NCI-H1417 (cell line): Measurements from ENCODE around the gene LAMB1.
"Not testable (repeated sequence)": the region's sequence is repeated elsewhere in the genome, so short reads cannot be mapped to it uniquely, and the experiment has no call there.

Source experiments
- DNase-seq, 3 experiments: peaks; one replicate each; lab custom pipeline; 2025; lab: John Stamatoyannopoulos, UW

Gene LAMB1

DNA sequence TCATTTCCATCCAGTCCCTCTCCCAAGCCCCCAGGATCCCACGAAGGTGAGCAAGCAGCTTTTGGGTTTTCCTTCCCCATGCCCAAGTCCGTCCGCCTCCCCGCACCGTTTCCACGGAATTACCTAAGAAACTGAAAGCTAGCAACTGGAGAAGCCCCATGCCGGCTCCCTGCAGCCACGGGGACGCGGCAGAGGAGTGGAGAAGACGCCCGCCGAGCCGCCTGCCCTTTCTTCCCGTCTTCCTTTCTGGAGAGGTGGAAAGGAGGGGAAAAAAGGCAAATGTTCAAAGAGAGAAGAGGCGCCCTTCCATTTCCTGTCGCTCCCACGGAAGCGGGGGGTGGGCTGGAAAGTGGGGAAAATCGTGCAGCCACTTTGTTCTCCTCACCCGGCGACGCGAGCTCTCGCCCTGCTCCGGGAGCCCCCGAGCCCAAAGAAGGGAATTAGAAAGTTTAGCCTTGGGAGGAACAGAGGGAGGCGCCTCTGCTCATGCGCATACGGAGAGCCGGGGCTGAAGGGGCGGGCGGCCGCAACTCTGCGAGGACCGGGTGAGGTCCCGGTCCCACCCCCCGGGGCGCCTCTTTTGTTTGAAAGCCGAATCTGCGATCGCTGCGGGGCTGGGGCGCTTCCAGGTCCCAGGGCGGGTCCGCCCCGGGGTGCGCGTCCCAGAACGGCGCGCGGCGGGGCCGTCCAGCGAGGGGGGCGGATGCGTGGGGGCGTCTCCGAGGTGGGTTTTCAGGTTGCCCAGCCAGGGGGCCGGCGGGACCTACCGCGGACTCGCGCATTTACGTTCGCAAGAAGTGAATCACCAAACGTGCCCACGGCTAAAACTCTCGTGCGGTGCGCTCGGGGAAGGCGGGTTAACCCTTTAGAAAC lies at the start of gene LAMB1:
TSS of gene LAMB1 (minus strand) at position 436 of the 873 bp plus-strand sequence. CDS start at position 160, 276 bp downstream.
- peak; percentile 28 to 88 (median 88) for DNase-seq

DNA sequence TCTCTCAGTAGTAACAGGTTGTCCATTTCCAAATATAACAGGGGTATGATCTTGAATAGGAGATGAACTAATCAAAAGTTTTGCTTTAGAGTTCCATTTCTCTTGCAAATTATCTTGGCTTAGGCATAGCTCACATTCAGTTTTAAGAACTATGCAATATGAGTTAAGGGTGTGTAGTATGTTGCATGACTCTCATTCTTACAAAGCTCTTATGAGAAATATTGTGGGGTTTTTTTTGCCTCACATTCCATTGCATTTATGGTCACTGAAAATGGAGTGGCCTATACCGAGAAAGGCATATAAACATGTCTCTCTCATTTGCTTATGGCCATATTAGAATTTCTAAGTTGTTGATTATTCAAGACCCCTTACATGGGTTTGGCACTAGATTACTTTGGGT lies 48.5 kb upstream of the LAMB1 start:
- DNase-seq = no peak

DNA sequence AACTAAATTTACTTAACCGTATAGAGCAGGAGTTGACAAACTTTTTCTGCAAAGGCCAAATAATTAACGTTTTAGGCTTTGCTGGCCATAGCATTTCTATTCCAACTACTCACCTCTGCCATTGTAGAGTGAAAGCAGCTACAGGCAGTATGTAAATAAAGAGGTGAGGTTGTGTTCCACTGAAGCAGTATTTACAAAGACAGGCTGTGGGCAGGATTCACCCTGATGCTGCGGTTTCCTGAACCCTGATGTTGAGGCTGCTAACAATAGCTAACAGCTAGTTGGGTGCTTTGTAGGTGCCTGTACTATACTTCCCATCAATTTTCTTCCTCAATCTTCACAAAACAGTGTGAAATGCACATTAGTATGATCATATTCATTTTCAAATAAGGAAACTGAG lies 47.0 kb upstream of the LAMB1 start:
- DNase-seq = no peak

DNA sequence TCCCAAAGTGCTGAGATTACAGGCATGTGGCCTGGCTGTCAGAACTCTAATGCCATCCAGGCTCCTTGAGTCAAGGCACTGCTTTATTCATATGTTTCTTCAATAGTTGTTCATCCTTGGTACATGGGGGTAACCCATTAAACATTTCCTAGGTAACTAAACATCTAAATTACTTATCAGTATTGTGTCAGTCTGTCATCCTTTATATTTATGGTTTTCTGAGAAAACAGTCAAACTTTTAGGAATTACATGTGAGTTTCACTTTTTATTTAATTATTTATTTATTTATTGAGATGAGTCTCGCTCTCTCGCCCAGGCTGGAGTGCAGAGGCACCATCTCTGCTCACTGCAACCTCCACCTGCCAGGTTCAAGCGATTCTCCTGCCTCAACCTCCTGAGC lies 45.5 kb upstream of the LAMB1 start:
- no peak for DNase-seq

DNA sequence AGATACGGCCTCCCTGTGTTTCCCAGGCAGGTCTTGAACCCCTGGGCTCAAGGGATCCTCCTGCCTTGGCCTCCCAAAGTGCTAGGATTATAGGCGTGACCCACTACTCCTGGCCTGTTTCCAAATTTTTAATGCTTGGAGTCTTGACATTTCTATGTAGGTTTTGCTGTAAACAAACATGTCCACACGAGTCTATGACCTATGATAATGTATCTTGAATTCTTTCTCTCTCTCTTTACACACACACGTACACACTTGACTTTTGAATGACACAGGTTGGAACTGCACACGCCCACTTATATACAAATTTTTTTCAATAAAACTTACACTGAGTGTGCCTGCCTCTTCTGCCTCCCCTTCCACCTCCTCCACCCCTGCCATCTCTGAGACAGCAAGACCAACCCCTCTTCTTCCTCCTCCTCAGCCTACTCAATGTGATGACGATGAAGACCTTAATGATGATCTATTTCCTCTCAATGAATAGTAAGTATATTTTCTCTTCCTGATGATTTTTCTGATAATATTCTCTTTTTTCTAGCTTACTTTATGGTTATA lies 44.1 kb upstream of the LAMB1 start:
- DNase-seq = no peak

DNA sequence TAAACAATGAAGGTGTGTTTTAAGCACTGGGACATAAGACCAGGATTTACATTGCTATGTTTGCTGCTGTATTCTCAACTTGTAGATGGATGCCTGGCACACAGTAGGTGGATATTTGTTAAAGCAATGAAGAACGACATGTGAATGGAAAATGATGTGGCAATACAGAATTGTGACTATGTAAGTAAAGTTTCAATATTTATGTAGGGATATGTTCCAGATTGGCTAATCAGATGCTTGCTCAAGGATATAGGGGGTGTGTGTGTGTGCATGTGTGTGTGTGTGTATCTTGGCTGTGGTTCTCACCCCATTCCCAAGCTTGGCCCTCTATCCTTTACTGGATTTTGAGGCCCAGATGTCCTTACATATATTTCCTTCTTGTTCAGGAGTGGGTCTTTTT lies 42.7 kb upstream of the LAMB1 start:
- no peak for DNase-seq

DNA sequence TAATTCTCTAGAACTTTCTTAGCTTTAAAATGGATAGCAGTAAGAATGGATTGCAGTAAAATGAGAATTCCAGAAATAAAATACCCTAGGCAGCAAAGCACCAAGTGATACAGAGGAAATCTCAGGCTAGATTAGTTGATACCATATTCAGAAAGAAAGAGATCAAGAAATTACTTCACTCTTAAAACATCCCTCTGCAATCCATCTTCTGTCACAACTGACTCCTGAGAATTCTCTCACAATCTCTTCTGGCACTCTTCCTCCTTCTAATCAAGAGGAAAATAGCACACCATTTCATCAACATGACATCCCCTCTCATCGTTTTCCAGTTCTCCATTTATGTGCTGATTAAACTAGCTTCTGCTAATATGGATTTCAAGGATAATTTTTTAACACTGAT lies 42.2 kb upstream of the LAMB1 start:
- DNase-seq = no peak

DNA sequence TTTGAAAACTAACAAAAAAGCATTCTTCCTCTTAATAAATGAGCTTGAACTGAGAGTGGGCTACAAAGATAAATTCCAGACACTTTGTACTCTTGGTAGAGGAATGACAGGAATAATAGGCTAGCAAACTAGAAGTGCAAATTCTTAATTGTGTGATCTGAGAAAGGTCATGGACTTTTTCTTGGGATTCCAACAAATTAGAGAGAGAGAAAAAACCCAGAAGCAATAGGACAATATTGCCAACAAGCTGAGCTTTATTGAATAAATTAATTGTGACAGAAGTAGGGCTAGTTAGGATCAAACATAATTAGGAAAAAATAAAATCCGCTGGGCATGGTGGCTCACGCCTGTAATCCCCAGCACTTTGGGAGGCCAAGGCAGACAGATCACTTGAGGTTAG lies 41.4 kb upstream of the LAMB1 start:
- no peak for DNase-seq

DNA sequence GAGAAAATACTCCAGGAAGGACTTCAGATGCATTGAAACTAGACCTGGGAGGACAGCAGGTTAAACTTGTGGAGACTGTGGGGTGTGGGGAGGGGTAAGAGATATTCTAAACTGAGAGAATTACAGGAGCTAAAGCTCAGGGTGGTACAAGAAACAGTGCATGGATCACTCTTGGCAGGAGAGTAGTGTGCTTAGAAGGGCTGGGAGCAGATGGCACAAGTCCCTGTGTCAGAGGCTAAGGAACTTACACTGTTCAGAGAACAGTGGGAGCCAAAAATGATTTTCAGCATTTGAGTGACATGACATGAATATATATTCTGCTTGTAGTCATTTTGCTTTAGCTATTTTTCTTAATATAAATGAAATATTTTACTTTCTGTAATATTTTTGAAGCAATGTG lies 36.0 kb upstream of the LAMB1 start:
- DNase-seq = no peak

DNA sequence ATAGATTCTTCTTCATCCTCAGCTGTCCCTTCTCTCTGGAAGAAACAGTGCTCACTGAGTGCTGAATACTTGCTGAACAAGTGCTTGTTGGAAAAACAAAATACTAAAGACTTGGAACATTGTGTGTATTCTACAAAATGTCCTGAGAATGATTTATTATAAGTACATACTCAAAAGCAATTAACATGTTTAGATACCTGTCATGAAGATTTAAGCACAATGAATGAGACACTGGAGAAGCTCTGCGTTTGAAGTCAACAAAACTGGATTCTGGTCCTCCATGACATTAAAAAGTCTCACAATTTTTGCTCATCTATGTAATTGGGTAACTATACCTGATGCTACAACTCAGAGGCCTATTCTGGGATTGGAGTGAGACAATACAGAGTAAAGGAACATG lies 34.8 kb upstream of the LAMB1 start:
- DNase-seq = peak in 2 of 3 experiments; percentile 80

DNA sequence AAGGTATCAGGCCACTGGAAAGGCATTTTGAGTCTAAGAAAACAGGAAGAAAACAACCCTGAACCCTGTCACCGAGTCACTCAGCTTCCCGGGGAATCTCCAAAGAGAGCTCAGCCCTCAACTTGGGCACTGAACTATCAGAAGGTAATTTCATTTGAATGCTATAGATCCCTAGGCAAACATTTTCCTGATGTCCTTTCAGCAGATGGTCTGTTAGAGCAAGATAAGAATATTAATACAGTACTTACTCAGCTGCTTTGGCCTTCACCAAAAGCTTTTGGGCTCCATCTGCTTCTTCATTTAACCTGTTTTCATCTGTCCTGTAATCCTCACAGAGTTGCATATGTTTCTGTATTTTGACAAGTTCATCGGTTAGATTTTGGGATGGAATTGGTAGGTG lies 34.2 kb upstream of the LAMB1 start:
- DNase-seq = peak in 1 of 3 experiments; percentile 11

DNA sequence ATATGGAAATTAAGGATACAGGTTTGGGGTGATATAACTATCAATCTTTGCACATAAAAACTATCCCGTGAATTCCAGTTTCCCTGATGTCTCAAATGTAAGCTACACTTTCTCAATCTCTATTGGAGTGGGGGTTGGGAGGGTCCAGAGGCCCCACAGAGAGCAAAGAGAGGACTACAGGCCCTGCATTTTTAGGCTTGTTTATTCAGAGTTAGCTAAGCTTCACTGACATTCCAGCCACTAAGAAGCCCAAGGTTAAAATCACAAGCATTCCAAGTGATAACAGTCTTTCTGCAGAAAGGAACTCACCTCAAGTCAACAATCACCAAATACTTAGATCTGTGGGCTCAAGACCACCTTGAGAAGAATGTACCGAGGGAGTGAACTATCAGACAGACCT lies 31.6 kb upstream of the LAMB1 start:
- no peak for DNase-seq

DNA sequence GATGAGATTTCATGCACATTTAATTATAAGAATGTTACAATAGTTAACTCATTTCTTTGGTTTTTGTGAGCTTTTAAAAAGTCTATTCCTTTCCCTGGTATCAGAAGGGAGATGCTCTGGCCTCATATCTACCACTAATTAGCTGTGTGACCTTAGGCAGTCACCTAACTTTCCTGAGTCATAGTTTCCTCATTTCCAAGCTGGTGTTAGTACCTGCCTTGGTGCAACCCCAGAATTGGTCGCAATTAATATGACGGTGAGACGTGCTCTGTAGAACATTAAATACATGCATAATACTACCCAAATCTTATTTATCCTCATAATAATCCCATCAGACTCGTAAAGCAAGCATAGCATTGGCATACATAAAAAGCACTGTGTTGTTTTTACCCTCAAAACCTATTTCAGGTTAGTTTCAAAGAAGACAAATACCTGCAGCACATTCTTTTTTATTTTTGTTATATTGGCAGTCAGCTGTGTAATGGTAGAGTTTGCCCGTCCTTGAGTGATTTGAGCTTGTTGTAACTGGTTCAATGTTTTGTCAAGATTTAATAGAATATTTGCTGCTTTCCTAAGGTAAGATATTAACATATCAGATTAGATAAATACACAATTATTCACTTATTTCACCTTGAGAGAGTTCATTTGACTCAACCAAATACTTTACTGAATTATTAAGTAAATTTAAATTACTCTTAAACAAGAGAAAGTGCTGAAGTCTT lies 31.0 kb upstream of the LAMB1 start:
- DNase-seq = no peak

DNA sequence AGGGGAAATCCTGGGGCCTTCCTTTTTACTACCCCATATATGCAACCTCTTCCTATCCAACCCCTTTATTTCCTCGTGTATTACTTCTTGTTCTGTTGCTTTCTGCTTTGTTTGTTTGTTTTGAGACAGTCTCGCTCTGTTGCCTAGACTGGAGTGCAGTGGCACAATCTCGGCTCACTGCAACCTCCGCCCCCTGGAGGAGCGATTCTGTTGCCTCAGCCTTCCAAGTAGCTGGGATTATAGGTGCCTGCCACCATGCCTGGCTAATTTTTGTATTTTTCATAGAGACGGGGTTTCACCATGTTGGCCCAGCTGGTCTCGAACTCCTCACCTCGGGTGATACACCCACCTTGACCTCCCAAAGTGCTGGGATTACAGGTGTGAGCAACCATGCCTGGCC lies 30.3 kb upstream of the LAMB1 start:
- DNase-seq = not testable (repeated sequence)

DNA sequence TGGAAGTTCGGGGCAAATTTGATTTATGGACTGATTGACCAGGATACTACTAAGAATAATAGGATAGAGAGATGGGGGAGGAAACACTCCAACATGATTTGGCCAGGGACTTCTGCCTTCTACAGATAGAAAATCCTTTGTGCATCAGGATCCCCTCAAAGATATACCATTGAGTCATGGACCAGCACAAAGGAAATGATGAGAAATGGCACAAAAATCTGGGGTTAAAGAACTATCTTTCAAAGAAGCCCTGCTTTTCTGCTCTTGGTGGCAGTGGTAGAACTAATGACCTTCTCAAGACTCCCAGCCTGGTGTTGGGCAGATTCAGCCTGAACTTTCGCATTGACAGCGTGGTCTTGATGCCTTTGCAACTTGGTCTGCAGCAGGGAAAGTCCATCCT lies 27.6 kb upstream of the LAMB1 start:
- no peak for DNase-seq

DNA sequence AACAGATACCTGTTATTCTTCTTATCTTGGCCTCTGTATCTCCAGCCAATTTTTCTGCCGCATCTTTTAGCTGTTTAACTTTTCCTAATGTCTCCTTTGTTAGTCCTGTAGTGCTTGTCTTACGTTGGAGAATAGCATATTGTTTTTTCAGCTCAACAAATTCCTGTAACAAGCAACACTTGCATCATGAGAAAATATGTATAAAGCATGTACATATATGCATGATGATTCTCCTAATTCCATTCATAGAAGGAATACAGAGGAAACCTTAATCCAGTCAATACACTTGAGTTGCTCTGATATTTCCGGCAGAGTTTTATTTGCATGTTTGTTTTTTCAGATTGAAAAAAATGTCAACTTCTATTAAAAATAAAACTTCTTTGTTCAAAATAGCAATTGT lies 26.1 kb upstream of the LAMB1 start:
- no peak for DNase-seq

DNA sequence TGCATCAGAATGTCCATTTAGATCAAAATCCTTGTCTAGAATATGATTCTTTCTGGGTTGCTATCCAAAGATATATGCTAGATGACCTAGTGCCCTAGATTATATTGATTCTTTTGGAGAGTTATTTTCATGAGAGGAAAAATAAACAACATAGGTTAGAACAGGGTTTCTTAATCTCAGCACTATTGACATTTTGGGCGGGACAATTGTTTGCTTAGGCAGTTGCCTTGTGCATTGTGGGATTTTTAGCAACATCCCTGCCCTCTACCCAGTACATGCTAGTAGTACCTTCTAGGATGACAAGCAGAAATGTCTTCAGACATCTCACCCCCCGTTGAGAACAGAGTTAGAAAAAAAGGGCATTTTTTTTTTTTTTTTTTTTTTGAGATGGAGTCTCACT lies 25.1 kb upstream of the LAMB1 start:
- peak in 1 of 3 experiments; percentile 14 for DNase-seq

DNA sequence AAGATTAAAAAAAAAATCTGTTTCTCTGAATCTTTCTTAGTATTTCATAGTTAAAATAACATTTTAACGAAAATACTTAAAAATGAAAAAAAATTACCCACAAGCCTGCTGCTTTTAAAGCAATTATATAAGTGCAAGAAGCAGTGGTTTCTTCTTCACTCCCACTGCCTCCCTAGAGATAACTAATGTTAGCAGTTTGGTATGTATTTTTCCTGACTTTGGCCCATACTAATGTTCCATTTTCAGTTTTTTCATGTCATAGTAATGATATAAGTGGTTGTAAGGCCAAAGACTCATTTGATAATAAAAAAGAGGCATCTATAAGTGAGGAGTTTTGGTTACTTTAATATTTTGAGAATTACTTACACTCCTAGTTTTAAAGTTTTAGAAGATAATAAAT lies 24.3 kb upstream of the LAMB1 start:
- no peak for DNase-seq

DNA sequence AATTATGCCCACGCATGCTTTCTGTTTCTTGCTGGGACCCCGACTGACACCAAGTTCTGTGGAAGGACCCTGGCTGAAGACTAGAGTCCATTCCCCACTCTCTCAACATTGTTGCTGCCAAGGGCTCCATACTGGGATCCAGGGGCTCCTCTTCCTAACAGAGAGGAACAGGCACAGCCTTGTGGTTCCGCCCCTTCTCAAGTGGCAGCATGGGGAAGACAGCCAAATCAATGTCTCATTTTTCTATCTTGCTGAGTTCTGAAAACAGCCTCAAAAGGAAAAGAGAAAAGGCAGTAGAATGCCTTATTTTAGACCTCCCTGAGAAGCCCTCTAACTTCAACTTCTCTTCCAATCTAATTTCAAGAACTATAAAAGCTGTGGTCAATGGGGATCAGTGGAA lies 23.7 kb upstream of the LAMB1 start:
- no peak for DNase-seq

DNA sequence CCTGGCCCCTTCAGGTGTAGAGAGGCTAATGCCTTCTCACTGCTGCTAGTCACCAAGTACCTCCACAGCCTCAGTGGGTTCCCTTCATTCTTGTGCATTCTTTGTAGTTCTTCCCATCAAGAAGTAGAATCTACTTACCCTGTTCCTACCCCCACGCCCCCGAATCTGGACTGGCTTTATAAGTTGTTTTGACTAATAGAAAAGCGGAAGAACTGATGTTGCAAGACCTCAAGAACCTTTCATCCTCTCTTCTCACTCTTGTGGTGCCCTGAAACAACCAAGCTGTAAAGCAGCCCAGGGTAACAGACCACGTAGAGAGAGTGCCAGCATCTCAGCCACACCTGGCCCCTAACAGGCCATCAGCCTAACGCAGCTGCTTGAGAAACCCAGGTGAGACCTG lies 23.2 kb upstream of the LAMB1 start:
- DNase-seq = no peak

DNA sequence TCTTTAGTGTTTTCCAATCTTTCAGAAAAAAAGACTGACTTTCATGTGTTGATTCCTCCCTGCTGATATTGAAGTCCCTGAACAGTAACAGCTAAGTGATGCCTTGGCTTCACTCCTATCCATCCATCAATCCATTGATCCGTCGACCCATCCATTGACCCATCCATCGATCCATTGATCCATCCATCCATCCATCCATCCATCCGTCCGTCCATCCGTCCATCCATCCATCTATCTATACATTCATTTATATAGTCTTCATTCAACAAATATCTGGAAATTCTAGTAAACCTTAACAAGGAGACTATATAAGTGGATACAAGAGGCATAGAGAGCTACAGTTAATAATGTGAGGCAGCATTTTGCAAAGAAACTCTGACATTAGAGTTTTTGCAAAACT lies 21.6 kb upstream of the LAMB1 start:
- no peak for DNase-seq

DNA sequence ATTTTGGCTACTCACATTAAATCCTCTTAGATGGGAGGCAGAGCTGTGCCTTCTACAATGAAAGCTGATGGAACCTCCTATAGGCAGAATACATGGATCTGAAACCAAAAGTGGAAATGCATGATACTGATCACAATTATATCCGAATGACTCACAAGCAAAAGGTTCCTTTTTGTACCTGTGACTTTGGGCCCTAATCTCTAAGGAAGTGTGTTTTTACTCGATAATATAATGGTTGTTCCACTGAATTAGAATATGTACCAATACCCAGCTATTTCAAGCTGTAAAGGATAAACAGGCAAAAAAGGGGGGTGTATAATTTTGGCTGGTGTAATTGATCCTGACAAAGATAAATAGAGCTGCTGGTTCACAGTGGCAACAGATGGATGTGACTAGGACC lies 17.6 kb upstream of the LAMB1 start:
- no peak for DNase-seq

DNA sequence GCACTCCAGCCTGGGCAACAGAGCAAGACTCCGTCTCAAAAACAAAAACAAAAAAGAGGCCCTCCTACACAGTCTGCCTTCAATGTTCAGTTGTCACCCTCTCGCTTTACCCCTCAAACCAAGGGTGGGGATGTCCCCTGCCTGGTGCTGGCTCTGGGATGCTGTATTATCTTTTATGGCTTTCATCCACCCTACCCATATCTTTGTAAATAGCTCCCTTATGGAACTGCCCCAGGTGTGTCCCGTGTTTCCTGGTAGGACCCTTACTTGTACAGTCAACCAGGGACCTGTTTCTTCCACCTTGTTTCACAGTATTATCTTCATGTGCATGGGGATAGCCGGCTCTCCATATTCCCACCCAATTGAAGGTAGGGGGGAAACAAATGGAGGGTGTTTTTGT lies 15.7 kb upstream of the LAMB1 start:
- no peak for DNase-seq
